NCI-H2107 treated with DMSO at 0.1 percent for 48 hours (cell line): Measurements from ENCODE around the gene POF1B.

Source experiments
- DNase-seq: peaks from one replicate; lab custom pipeline; 2025; ENCODE audit not compliant: unreplicated experiment; lab: John Stamatoyannopoulos, UW

POF1B gene

GRCh38 chrX:85243761-85244449 lies 135.6 kb downstream of the POF1B start, which contains the start of the genes SATL1 and ZNF711:
Gene SATL1, minus strand, starts transcription at chrX:85243779. Its CDS starts 134,811 bp downstream, at chrX:85108968.
Gene ZNF711, plus strand, starts transcription at chrX:85243991. Its CDS starts 3,582 bp downstream, at chrX:85247573.
- DNase-seq: peak; percentile 87

GRCh38 chrX:85243155-85243554 lies 136.3 kb downstream of the POF1B start:
- DNase-seq: peak; percentile 50
